AG09309 (cell line): ENCODE results near the gene UVSSA.

Source experiments
- DNase-seq: peaks from one replicate; pipeline ENCODE4 v3.0.0-alpha.2; 2010; ENCODE audit warnings: low read depth
- H3K4me3 ChIP-seq: 2 replicates; pipeline ENCODE4 v1.5.1; 2011; ENCODE audit warnings: mild to moderate bottlenecking, low read depth, low read length, moderate library complexity; ENCODE audit not compliant: control insufficient read depth
- CTCF ChIP-seq: IDR thresholded peaks from 2 replicates; pipeline ENCODE4 v1.5.1; 2011; ENCODE audit warnings: mild to moderate bottlenecking, low read depth, low read length, inconsistent platforms; ENCODE audit not compliant: insufficient read depth, control insufficient read depth; ENCODE audit errors: missing control alignments

Gene UVSSA

GRCh38 chr4:1310796-1311631 is 36.0 kb upstream of the UVSSA start:
- TF ChIP-seq CTCF: no peak
- H3K4me3 ChIP-seq: no peak overlapping the region
- no peak for DNase-seq

DNA sequence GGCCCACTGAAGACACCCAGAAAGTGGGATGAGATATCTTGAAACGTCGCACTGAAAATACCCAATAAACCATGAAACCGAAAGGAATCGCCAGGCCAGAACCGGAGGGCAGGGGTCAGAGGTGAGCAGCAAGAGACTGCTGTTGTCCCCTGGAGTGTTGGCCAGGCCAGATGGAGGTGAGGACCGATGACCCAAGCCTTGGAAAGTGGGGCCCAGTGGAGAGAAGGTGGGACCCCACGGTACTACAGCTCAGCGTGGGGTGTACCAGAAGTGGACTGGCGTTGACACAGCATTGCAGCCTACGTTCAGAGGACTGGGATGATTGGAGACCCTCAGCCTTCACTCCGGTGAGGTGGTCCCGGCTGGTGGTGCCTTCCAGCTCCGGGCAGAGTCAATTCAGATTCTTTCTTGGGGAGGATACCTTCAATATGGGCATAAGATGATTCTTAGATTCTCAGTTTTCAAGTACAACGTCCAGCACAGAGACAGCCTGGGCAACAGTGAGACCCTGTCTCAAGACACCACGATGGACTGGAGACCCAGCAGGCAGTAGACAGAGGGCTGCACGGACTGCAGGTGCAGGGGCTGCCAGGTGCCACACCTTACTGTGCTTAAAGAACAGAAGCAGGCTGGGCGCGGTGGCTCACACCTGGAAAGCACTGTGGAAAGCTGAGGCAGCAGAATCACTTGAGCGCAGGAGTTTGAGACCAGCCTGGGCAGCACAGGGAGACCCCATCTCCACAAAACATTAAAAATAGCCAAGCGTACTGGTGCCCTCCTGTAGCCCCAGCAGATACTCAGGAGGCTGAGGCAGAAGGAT is 34.0 kb upstream of the UVSSA start:
- DNase-seq: no peak
- TF ChIP-seq CTCF: no peak
- no peak overlapping the region for H3K4me3 ChIP-seq

- TF ChIP-seq CTCF: no peak
Observed at GRCh38 chr4:1315306-1315705, 31.7 kb upstream of the UVSSA start.

DNA sequence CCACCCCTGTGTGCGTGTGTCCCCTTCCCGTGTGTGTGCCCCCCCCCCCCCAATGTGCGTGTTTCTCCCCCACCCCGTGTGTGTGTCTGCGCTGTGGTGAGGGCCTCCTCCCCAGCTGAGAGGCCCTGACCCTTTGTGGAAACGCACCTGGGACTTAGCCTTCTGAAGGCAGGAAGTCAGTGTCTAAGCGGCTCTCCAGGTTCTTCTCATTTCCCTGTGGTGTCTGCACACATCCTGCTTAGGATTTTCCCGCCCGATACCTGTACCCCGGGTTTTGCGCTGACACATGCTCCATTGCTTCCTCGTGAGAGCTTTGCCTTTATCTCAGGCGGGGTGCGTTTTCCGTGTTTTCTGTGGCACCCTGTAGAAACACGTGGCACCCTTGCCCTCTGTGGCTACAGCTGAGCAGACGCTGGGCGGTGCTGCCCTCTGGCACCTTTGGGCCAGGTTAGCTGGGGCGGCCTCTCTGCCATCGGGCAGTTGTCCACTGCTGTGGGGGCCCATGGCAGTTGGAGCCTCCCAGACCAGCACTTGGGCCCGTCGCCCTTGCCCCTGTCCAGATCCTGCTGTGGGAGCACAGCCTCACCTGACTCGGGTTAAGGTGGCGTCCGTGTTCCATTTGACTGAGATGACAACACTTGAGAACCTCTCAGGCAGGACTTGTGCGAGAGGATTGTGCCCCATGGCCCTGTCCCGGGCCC is 31.0 kb upstream of the UVSSA start:
- no peak for TF ChIP-seq CTCF
- no peak for DNase-seq
- no peak overlapping the region for H3K4me3 ChIP-seq

More at GRCh38 chr4:1315306-1315705, 31.7 kb upstream of the UVSSA start:
- H3K4me3 ChIP-seq: no peak overlapping the region
- DNase-seq: no peak

DNA sequence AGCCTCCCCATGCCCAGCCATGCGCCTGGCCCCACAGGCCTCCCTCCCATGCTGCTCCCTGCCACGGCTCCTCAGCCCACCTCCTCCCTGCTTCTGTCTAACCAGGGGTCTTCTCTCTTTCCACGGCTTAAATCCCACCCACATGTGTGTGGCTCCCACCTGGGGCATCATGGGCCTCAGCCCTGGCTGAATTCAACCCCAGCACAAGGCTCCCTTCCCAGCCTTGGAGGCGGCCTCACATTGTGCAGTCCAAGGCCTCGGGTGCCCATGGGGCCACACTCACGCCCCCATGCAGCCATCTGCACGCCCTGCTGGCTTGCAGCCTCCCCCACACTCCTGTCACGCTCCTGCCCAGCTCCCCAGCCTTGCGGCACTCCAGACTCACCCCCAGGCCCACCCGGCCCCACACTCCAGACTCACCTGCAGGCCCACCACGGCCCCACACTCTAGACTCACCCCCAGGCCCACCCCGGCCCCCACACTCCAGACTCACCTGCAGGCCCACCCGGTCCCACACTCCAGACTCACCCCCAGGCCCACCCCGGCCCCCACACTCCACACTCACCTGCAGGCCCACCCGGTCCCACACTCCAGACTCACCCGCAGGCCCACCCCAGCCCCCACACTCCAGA is 30.4 kb upstream of the UVSSA start:
- no peak overlapping the region for H3K4me3 ChIP-seq
- DNase-seq: no peak
- TF ChIP-seq CTCF: no peak

DNA sequence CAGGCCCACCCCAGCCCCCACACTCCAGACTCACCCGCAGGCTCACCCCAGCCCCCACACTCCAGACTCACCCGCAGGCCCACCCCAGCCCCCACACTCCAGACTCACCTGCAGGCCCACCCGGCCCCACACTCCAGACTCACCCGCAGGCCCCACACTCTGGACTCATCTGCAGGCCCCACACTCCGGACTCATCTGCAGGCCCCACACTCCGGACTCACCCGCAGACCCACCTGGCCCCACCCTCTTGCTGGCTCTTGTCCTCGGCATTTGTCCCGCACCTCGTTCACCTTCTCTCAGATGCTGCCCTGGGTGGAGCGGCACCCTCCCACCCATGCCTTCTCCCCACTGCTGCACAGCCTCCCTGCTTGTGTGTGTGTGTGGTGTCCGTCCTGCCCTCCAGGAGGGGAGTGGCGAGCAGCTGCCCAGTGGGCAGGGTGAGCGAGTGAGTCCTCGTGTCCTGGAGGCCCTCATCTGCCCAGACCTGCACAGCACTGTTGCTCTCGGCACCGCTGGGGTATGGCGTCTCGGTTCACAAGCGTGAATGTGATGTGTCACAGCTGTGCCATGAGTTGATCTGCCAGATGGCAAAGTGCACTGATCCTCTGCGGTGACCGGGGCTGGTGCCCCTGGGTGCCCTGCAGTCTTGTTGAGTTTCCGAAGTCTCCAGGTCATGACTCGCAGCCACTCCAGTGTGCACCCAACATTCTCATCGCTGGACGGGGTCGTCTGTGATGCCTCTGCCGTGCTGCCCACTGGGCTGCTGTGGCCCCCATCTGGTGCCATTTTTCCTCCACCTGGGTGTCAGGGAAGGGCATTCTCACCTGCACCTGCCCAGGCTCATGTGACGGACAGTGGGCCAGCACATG is 29.6 kb upstream of the UVSSA start:
- DNase-seq: no peak
- no peak overlapping the region for H3K4me3 ChIP-seq
- no peak for TF ChIP-seq CTCF
